ENCODE data around the gene SLC26A4.

GRCh38 chr7:107744345-107744750, 83.7 kb downstream of the SLC26A4 start:
- no peak for TF ChIP-seq POLR2A (IDR thresholded peaks at IDR 0.05)
- TF ChIP-seq, protein P1, sequence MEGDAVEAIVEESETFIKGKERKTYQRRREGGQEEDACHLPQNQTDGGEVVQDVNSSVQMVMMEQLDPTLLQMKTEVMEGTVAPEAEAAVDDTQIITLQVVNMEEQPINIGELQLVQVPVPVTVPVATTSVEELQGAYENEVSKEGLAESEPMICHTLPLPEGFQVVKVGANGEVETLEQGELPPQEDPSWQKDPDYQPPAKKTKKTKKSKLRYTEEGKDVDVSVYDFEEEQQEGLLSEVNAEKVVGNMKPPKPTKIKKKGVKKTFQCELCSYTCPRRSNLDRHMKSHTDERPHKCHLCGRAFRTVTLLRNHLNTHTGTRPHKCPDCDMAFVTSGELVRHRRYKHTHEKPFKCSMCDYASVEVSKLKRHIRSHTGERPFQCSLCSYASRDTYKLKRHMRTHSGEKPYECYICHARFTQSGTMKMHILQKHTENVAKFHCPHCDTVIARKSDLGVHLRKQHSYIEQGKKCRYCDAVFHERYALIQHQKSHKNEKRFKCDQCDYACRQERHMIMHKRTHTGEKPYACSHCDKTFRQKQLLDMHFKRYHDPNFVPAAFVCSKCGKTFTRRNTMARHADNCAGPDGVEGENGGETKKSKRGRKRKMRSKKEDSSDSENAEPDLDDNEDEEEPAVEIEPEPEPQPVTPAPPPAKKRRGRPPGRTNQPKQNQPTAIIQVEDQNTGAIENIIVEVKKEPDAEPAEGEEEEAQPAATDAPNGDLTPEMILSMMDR (IDR thresholded peaks at IDR 0.05): peak in 1 of 6 experiments; percentile 11
